Naive thymus-derived CD4-positive, alpha-beta T cell (primary cell): Measurements from ENCODE around the gene OSBPL8. TPM values are rescaled to one million over a fixed set of nuclear protein-coding genes. Genes with fewer than 3 reads are reported as not detected.

Experiments
- ATAC-seq: fragments of 150-1000 bp; cut with Tn5 transposase; 2 replicates; pipeline ENCODE4 v1.10.0; 2021; ENCODE audit warnings: mild to moderate bottlenecking, moderate library complexity
- CTCF ChIA-PET: fragments of 350-600 bp; sonication (Branson Sonifier 250); formaldehyde crosslinking; loops from one replicate; lab custom pipeline; 2021; ENCODE audit warnings: antibody characterized with exemption; lab: Charles Lee
- POLR2A ChIA-PET: fragments of 350-600 bp; sonication (Branson Sonifier 250); formaldehyde crosslinking; loops from one replicate; lab custom pipeline; 2021; ENCODE audit warnings: antibody characterized with exemption, inconsistent platforms; lab: Charles Lee
- DNase-seq, 9 donors: peaks; one replicate each; pipeline versions ENCODE4 v3.0.0 to v3.0.0-alpha.2; 2020 to 2022; ENCODE audit warnings: mixed read lengths in 1 of 9
- H3K27ac ChIP-seq: one replicate; pipeline ENCODE4 v1.7.0; 2013; ENCODE audit warnings: mild to moderate bottlenecking, low read depth, low read length, moderate library complexity
- H3K27me3 ChIP-seq, 2 donors: one replicate each; pipeline ENCODE4 v1.7.0; 2013; ENCODE audit warnings: low read length in 2 of 2, mild to moderate bottlenecking in 2 of 2, moderate library complexity in 2 of 2; ENCODE audit not compliant: control insufficient read depth in 2 of 2, insufficient read depth in 2 of 2
- H3K36me3 ChIP-seq, 3 experiments: 1 replicate in 2 of 3; 2 replicates in 1 of 3; pipeline ENCODE4 v1.7.0; 2013; ENCODE audit warnings: low read length in 3 of 3, mild to moderate bottlenecking in 3 of 3, moderate library complexity in 1 of 3; ENCODE audit not compliant: insufficient read depth in 3 of 3, control insufficient read depth in 2 of 3
- H3K4me1 ChIP-seq, 2 donors: one replicate each; pipeline ENCODE4 v1.7.0; 2013; ENCODE audit warnings: low read length in 2 of 2, mild to moderate bottlenecking in 2 of 2, moderate library complexity in 1 of 2; ENCODE audit not compliant: control insufficient read depth in 2 of 2, insufficient read depth in 2 of 2
- H3K4me3 ChIP-seq: 2 replicates; pipeline ENCODE4 v1.7.0; 2013; ENCODE audit warnings: mild to moderate bottlenecking, low read length
- H3K9me3 ChIP-seq, 3 experiments: 1 replicate in 2 of 3; 2 replicates in 1 of 3; pipeline ENCODE4 v1.7.0; 2013; ENCODE audit warnings: low read length in 3 of 3; ENCODE audit not compliant: control insufficient read depth in 2 of 3
- H3K27ac Mint-ChIP-seq, 9 donors: one replicate each; pipeline ENCODE4 v1.8.0; 2020 to 2022; ENCODE audit warnings: mixed read lengths in 9 of 9, mild to moderate bottlenecking in 8 of 9, moderate library complexity in 5 of 9, inconsistent platforms in 2 of 9
- H3K27me3 Mint-ChIP-seq, 5 donors: one replicate each; pipeline ENCODE4 v1.8.0; 2021 to 2022; ENCODE audit warnings: mixed read lengths in 5 of 5, mild to moderate bottlenecking in 1 of 5
- H3K36me3 Mint-ChIP-seq, 5 donors: one replicate each; pipeline ENCODE4 v1.8.0; 2020 to 2022; ENCODE audit warnings: mixed read lengths in 5 of 5, mild to moderate bottlenecking in 3 of 5, inconsistent platforms in 1 of 5
- H3K4me1 Mint-ChIP-seq, 7 donors: one replicate each; pipeline ENCODE4 v1.8.0; 2020 to 2022; ENCODE audit warnings: mixed read lengths in 7 of 7, mild to moderate bottlenecking in 3 of 7, inconsistent platforms in 1 of 7
- H3K4me3 Mint-ChIP-seq, 10 donors: one replicate each; pipeline ENCODE4 v1.8.0; 2020 to 2022; ENCODE audit warnings: mild to moderate bottlenecking in 10 of 10, mixed read lengths in 10 of 10, moderate library complexity in 6 of 10, inconsistent platforms in 2 of 10
- H3K9me3 Mint-ChIP-seq, 11 donors: one replicate each; pipeline ENCODE4 v1.8.0; 2020 to 2022; ENCODE audit warnings: mixed read lengths in 11 of 11, mild to moderate bottlenecking in 4 of 11, inconsistent platforms in 1 of 11, moderate library complexity in 1 of 11
- intact Hi-C, 2 donors: fragments of 100-400 bp; cut with micrococcal nuclease; formaldehyde crosslinking; loops; one replicate each; pipeline ENCODE4 v1.15.1; 2023
- polyA plus RNA-seq, 2 donors: library from polyadenylated mRNA; unstranded; fragments of 300-500 nt; fragmentation: Illumina TruSeq; gene quantifications; one replicate each; pipeline ENCODE4 v1.2.3, GENCODE V29; 2021
- total RNA-seq, 6 experiments: library from RNA in 5 of 6; stranded (reverse) in 5 of 6; gene quantifications; 1 replicate in 5 of 6; 2 replicates in 1 of 6; pipeline ENCODE4 v1.2.3 and lab custom pipeline; 2021 to 2026

Gene OSBPL8
- total and polyA plus RNA-seq, 7 experiments from 2014 or later = 113 to 157 (median 122) TPM

- no peak overlapping the region for H3K27ac Mint-ChIP-seq
- no peaks in the 10 kb centered on the region for H3K9me3 Mint-ChIP-seq
- Histone ChIP-seq H3K4me3 (no peak overlapping the region), H3K4me1 (peaks cover 8 to 11% of the 10 kb centered on the region in 2 donors), H3K27me3 (no peaks in the 10 kb centered on the region), H3K36me3 (peaks cover 0 to 14% (median 0%) of the 10 kb centered on the region in 3 experiments), H3K27ac (no peak overlapping the region), H3K9me3 (no peaks in the 10 kb centered on the region)
- peaks cover 11 to 39% (median 26%) of the 10 kb centered on the region in 7 donors for H3K4me1 Mint-ChIP-seq
- H3K27me3 Mint-ChIP-seq = no peaks in the 10 kb centered on the region
- POLR2A ChIA-PET = no interaction called here
- peaks cover 5 to 36% (median 22%) of the 10 kb centered on the region in 5 donors for H3K36me3 Mint-ChIP-seq
- CTCF ChIA-PET = no interaction called here
- ATAC-seq (no peak), DNase-seq (no peak)
- no peak overlapping the region for H3K4me3 Mint-ChIP-seq
- intact Hi-C loops = loop anchor here (10.0 kb wide), 2 partner anchors 47 to 367 kb away; partner anchors contain the start of gene NAP1L1 (in 1 of the 2)
Measured at GRCh38 chr12:76451528-76451927, 108.0 kb downstream of the OSBPL8 start.

GRCh38 chr12:76450690-76451089 lies 108.9 kb downstream of the OSBPL8 start:
- Mint-ChIP-seq H3K9me3 (no peaks in the 10 kb centered on the region), H3K4me3 (no peak overlapping the region), H3K36me3 (peaks cover 5 to 39% (median 22%) of the 10 kb centered on the region in 5 donors), H3K4me1 (peaks cover 11 to 41% (median 31%) of the 10 kb centered on the region in 7 donors), H3K27ac (peak overlapping the region in 2 of 9 donors; percentile 38 to 67), H3K27me3 (no peaks in the 10 kb centered on the region)
- Histone ChIP-seq H3K9me3 (no peaks in the 10 kb centered on the region), H3K4me1 (peaks cover 5 to 6% of the 10 kb centered on the region in 2 donors), H3K27me3 (no peaks in the 10 kb centered on the region), H3K4me3 (no peak overlapping the region), H3K27ac (no peak overlapping the region), H3K36me3 (peaks cover 0 to 14% (median 0%) of the 10 kb centered on the region in 3 experiments)
- intact Hi-C loops = loop anchor here (10.0 kb wide), 2 partner anchors 46 to 366 kb away; partner anchors contain the start of gene NAP1L1 (in 1 of the 2)
- POLR2A ChIA-PET = no interaction called here
- no peak for ATAC-seq
- DNase-seq = no peak
- CTCF ChIA-PET = no interaction called here

- Mint-ChIP-seq H3K27ac (no peak overlapping the region), H3K4me1 (peaks cover 14 to 44% (median 33%) of the 10 kb centered on the region in 7 donors)
- POLR2A ChIA-PET = no interaction called here
Measured at GRCh38 chr12:76449993-76450392, 109.6 kb downstream of the OSBPL8 start.

GRCh38 chr12:76449583-76449982 lies 110.0 kb downstream of the OSBPL8 start:
- H3K27me3 ChIP-seq = no peaks in the 10 kb centered on the region
- peaks cover 0 to 14% (median 0%) of the 10 kb centered on the region in 3 experiments for H3K36me3 ChIP-seq
- intact Hi-C loops = no loop called here
- peaks cover 16 to 47% (median 37%) of the 10 kb centered on the region in 7 donors for H3K4me1 Mint-ChIP-seq
- no peak overlapping the region for H3K4me3 ChIP-seq
- ATAC-seq (no peak), DNase-seq (no peak)
- no peak overlapping the region for H3K27ac ChIP-seq
- H3K4me1 ChIP-seq = peaks cover 0 to 7% of the 10 kb centered on the region in 2 donors
- no peak overlapping the region for H3K27ac Mint-ChIP-seq
- peaks cover 5 to 41% (median 22%) of the 10 kb centered on the region in 5 donors for H3K36me3 Mint-ChIP-seq
- H3K9me3 ChIP-seq = no peaks in the 10 kb centered on the region
- H3K9me3 Mint-ChIP-seq = no peaks in the 10 kb centered on the region
- no peaks in the 10 kb centered on the region for H3K27me3 Mint-ChIP-seq
- CTCF ChIA-PET = no interaction called here
- POLR2A ChIA-PET = no interaction called here
- no peak overlapping the region for H3K4me3 Mint-ChIP-seq

More at GRCh38 chr12:76449993-76450392, 109.6 kb downstream of the OSBPL8 start:
- Mint-ChIP-seq H3K27me3 (no peaks in the 10 kb centered on the region), H3K36me3 (peaks cover 5 to 41% (median 22%) of the 10 kb centered on the region in 5 donors), H3K4me3 (no peak overlapping the region), H3K9me3 (no peaks in the 10 kb centered on the region)
- no peaks in the 10 kb centered on the region for H3K27me3 ChIP-seq
- ATAC-seq (no peak), DNase-seq (no peak)
- no peaks in the 10 kb centered on the region for H3K9me3 ChIP-seq
- no peak overlapping the region for H3K27ac ChIP-seq
- peaks cover 0 to 7% of the 10 kb centered on the region in 2 donors for H3K4me1 ChIP-seq
- CTCF ChIA-PET = no interaction called here
- intact Hi-C loops = loop anchor here (10.0 kb wide), 2 partner anchors 45 to 365 kb away; partner anchors contain the start of gene NAP1L1 (in 1 of the 2)
- H3K36me3 ChIP-seq = peaks cover 0 to 14% (median 0%) of the 10 kb centered on the region in 3 experiments
- no peak overlapping the region for H3K4me3 ChIP-seq

GRCh38 chr12:76449016-76449415 lies 110.6 kb downstream of the OSBPL8 start:
- POLR2A ChIA-PET = no interaction called here
- Mint-ChIP-seq H3K27me3 (no peaks in the 10 kb centered on the region), H3K4me1 (peaks cover 19 to 52% (median 43%) of the 10 kb centered on the region in 7 donors), H3K36me3 (peaks cover 5 to 41% (median 22%) of the 10 kb centered on the region in 5 donors), H3K27ac (no peak overlapping the region), H3K4me3 (no peak overlapping the region), H3K9me3 (no peaks in the 10 kb centered on the region)
- no peaks in the 10 kb centered on the region for H3K9me3 ChIP-seq
- H3K4me1 ChIP-seq = peaks cover 0 to 7% of the 10 kb centered on the region in 2 donors
- no peak for DNase-seq
- no peak overlapping the region for H3K4me3 ChIP-seq
- no peak for ATAC-seq
- H3K27ac ChIP-seq = no peak overlapping the region
- CTCF ChIA-PET = no interaction called here
- intact Hi-C loops = no loop called here
- no peaks in the 10 kb centered on the region for H3K27me3 ChIP-seq
- H3K36me3 ChIP-seq = peaks cover 0 to 14% (median 0%) of the 10 kb centered on the region in 3 experiments

- Mint-ChIP-seq H3K27me3 (no peaks in the 10 kb centered on the region), H3K4me1 (peaks cover 19 to 62% (median 49%) of the 10 kb centered on the region in 7 donors), H3K27ac (peak overlapping the region in 1 of 9 donors; percentile 46), H3K36me3 (peaks cover 5 to 29% (median 18%) of the 10 kb centered on the region in 5 donors), H3K4me3 (peak overlapping the region in 1 of 10 donors; percentile 19), H3K9me3 (no peaks in the 10 kb centered on the region)
- no peak overlapping the region for H3K4me3 ChIP-seq
- ChIA-PET CTCF (no interaction called here), POLR2A (no interaction called here)
- H3K4me1 ChIP-seq = peaks cover 0 to 7% of the 10 kb centered on the region in 2 donors
- H3K9me3 ChIP-seq = no peaks in the 10 kb centered on the region
- no peaks in the 10 kb centered on the region for H3K27me3 ChIP-seq
- ATAC-seq = no peak
- intact Hi-C loops = no loop called here
- H3K27ac ChIP-seq = no peak overlapping the region
- peaks cover 0 to 14% (median 0%) of the 10 kb centered on the region in 3 experiments for H3K36me3 ChIP-seq
- DNase-seq = no peak
Measured at GRCh38 chr12:76446090-76446489, 113.5 kb downstream of the OSBPL8 start.
